HCT116 (cell line): ENCODE data around the gene VPS33B. TPM values are rescaled to one million over a fixed set of nuclear protein-coding genes. Genes with fewer than 3 reads are reported as not detected.

Source experiments
- ATAC-seq: fragments of 200-7000 bp; cut with Tn5 transposase; 2 replicates; pipeline ENCODE4 v1.9.1; 2020; ENCODE audit warnings: mild to moderate bottlenecking, moderate library complexity
- BruUV-seq: library from RNA; stranded (reverse); fragments of 400-500 nt; replicated peaks from 2 replicates; lab custom pipeline; 2021; lab: Mats Ljungman, UMichigan
- CTCF ChIA-PET: fragments of 300-600 bp; sonication (Branson Sonifier 250); formaldehyde crosslinking; loops from one replicate; lab custom pipeline; 2021; ENCODE audit warnings: antibody characterized with exemption; lab: Charles Lee
- POLR2A ChIA-PET: fragments of 300-600, 350-600 bp; sonication (Branson Sonifier 250); formaldehyde crosslinking; loops from one replicate; lab custom pipeline; 2021; ENCODE audit warnings: antibody characterized with exemption; lab: Charles Lee
- RAD21 ChIA-PET, 2 experiments: fragments of 300-600 bp; sonication (Branson Sonifier 250); formaldehyde crosslinking; loops; one replicate each; lab custom pipeline; 2023; ENCODE audit warnings: low total read pairs in 2 of 2; ENCODE audit not compliant: uncharacterized antibody in 2 of 2, unreplicated experiment in 2 of 2, low non-redundant PET in 1 of 2; lab: Charles Lee
- DNase-seq: peaks from one replicate; pipeline ENCODE4 v3.0.0-alpha.2; 2010; ENCODE audit warnings: low read depth, low spot score
- H2AFZ ChIP-seq: fragments of 200-600 bp; shearing (Covaris generic), sonication (generic); 2 replicates; pipeline ENCODE4 v1.6.1; 2017; ENCODE audit warnings: low read depth, mixed run types, mixed read lengths, antibody characterized with exemption, low read length; ENCODE audit not compliant: poor library complexity, severe bottlenecking
- H3K27ac ChIP-seq: 2 replicates; pipeline ENCODE4 v1.5.1; 2012; ENCODE audit warnings: low read depth, low read length
- H3K27me3 ChIP-seq: fragments of 200-600 bp; sonication (generic); 2 replicates; pipeline ENCODE4 v1.6.1; 2016; ENCODE audit warnings: mixed run types, low read length, mixed read lengths; ENCODE audit not compliant: insufficient read depth
- H3K36me3 ChIP-seq, 2 experiments: fragments of 200-500 bp in 1 of 2; fragments of 200-600 bp in 1 of 2; sonication (Bioruptor generic) in 1 of 2; sonication (generic) in 1 of 2; 2 replicates each; pipeline versions ENCODE4 v1.5.1 to v1.6.1; 2014 to 2016; ENCODE audit warnings: low read length in 2 of 2, inconsistent platforms in 1 of 2, mixed read lengths in 1 of 2, mixed run types in 1 of 2; ENCODE audit not compliant: insufficient read depth in 2 of 2, control insufficient read depth in 1 of 2
- H3K4me1 ChIP-seq, 2 experiments: fragments of 200-600 bp in 1 of 2; sonication (generic) in 1 of 2; 2 replicates each; pipeline versions ENCODE4 v1.5.1 to v1.6.1; 2012 to 2017; ENCODE audit warnings: low read length in 2 of 2, inconsistent platforms in 1 of 2, mild to moderate bottlenecking in 1 of 2, mixed read lengths in 1 of 2, mixed run types in 1 of 2, moderate library complexity in 1 of 2; ENCODE audit not compliant: insufficient read depth in 2 of 2, control insufficient read depth in 1 of 2
- H3K4me2 ChIP-seq: fragments of 200-600 bp; sonication (generic); 2 replicates; pipeline ENCODE4 v1.6.1; 2017; ENCODE audit warnings: mixed run types, low read length, mixed read lengths
- H3K4me3 ChIP-seq, 2 experiments: fragments of 200-600 bp in 1 of 2; sonication (generic) in 1 of 2; replicated peaks in 1 of 2; 2 replicates each; pipeline ENCODE4 v1.5.1; 2011 to 2016; ENCODE audit warnings: low read length in 2 of 2, control low read depth in 1 of 2, low read depth in 1 of 2, mild to moderate bottlenecking in 1 of 2, mixed read lengths in 1 of 2, mixed run types in 1 of 2
- H3K79me2 ChIP-seq: fragments of 200-600 bp; sonication (generic); 2 replicates; pipeline ENCODE4 v1.6.1; 2017; ENCODE audit warnings: mild to moderate bottlenecking, mixed run types, low read length, moderate library complexity, mixed read lengths; ENCODE audit not compliant: insufficient read depth
- H3K9ac ChIP-seq: fragments of 200-600 bp; sonication (generic); 2 replicates; pipeline ENCODE4 v1.6.1; 2016; ENCODE audit warnings: low read length, mixed read lengths
- H3K9me2 ChIP-seq: fragments of 200-600 bp; sonication (generic), shearing (Covaris generic); 2 replicates; pipeline ENCODE4 v1.6.1; 2017; ENCODE audit warnings: mixed run types, mild to moderate bottlenecking, moderate library complexity; ENCODE audit not compliant: insufficient read depth
- H3K9me3 ChIP-seq, 2 experiments: fragments of 200-500 bp in 1 of 2; fragments of 200-600 bp in 1 of 2; sonication (Bioruptor generic) in 1 of 2; sonication (generic) in 1 of 2; 2 replicates each; pipeline ENCODE4 v1.6.1; 2014 to 2017; ENCODE audit warnings: low read length in 2 of 2, mixed read lengths in 2 of 2, inconsistent platforms in 1 of 2, low read depth in 1 of 2, mild to moderate bottlenecking in 1 of 2, mixed run types in 1 of 2, moderate library complexity in 1 of 2; ENCODE audit not compliant: control insufficient read depth in 1 of 2, insufficient read depth in 1 of 2
- H4K20me1 ChIP-seq: fragments of 200-600 bp; sonication (generic), shearing (Covaris generic); 2 replicates; pipeline ENCODE4 v1.6.1; 2017; ENCODE audit warnings: mixed run types, mild to moderate bottlenecking, moderate library complexity; ENCODE audit not compliant: insufficient read depth
- ATF3 ChIP-seq: IDR thresholded peaks from 2 replicates; pipeline ENCODE4 v1.6.1; 2012
- CBX3 ChIP-seq: IDR thresholded peaks from 2 replicates; pipeline ENCODE4 v1.6.1; 2012; ENCODE audit warnings: low read depth
- CEBPB ChIP-seq: IDR thresholded peaks from 2 replicates; pipeline ENCODE4 v1.6.1; 2012; ENCODE audit warnings: low read depth
- CTCF ChIP-seq, 3 experiments: fragments of 200-600 bp in 1 of 3; sonication (generic) in 1 of 3; IDR thresholded peaks in 2 of 3; conservative IDR thresholded peaks in 1 of 3; 2 replicates each; pipeline ENCODE4 v1.5.1; 2012 to 2017; ENCODE audit warnings: low read depth in 2 of 3, low read length in 2 of 3, antibody characterized with exemption in 1 of 3, borderline replicate concordance in 1 of 3, control low read depth in 1 of 3, mild to moderate bottlenecking in 1 of 3, mixed read lengths in 1 of 3, mixed run types in 1 of 3, moderate library complexity in 1 of 3; ENCODE audit not compliant: insufficient read depth in 1 of 3
- EGR1 ChIP-seq: IDR thresholded peaks from 2 replicates; pipeline ENCODE4 v1.6.1; 2012; ENCODE audit warnings: low read depth
- ELF1 ChIP-seq: IDR thresholded peaks from 2 replicates; pipeline ENCODE4 v1.6.1; 2012; ENCODE audit warnings: low read depth, borderline replicate concordance
- EZH2 ChIP-seq: fragments of 200-600 bp; sonication (generic); IDR thresholded peaks from 2 replicates; pipeline ENCODE4 v1.6.1; 2017; ENCODE audit warnings: antibody characterized with exemption, mixed run types
- FOSL1 ChIP-seq: IDR thresholded peaks from 2 replicates; pipeline ENCODE4 v1.6.1; 2012; ENCODE audit warnings: low read depth
- JUND ChIP-seq: IDR thresholded peaks from 2 replicates; pipeline ENCODE4 v1.6.1; 2012
- POLR2A ChIP-seq: IDR thresholded peaks from 2 replicates; pipeline ENCODE4 v1.7.0; 2011; ENCODE audit warnings: borderline replicate concordance; ENCODE audit not compliant: insufficient read depth, insufficient read length; ENCODE audit errors: extremely low read depth
- POLR2AphosphoS5 ChIP-seq: IDR thresholded peaks from 2 replicates; pipeline ENCODE4 v1.6.1; 2011; ENCODE audit warnings: mild to moderate bottlenecking, low read depth, low read length, moderate library complexity
- REST ChIP-seq: IDR thresholded peaks from 2 replicates; pipeline ENCODE4 v1.6.1; 2012; ENCODE audit warnings: low read depth
- SIN3A ChIP-seq: IDR thresholded peaks from 2 replicates; pipeline ENCODE4 v1.6.1; 2012; ENCODE audit warnings: low read depth
- SP1 ChIP-seq: IDR thresholded peaks from 2 replicates; pipeline ENCODE4 v1.6.1; 2012; ENCODE audit warnings: low read depth
- SRF ChIP-seq: IDR thresholded peaks from 2 replicates; pipeline ENCODE4 v1.6.1; 2012; ENCODE audit warnings: low read depth
- TCF7L2 ChIP-seq: IDR thresholded peaks from 2 replicates; pipeline ENCODE4 v1.7.0; 2011; ENCODE audit warnings: borderline replicate concordance, inconsistent platforms; ENCODE audit not compliant: insufficient read depth, insufficient read length; ENCODE audit errors: extremely low read depth
- ZFX ChIP-seq: fragments of 450-650 bp; IDR thresholded peaks from 2 replicates; pipeline ENCODE4 v1.6.1; 2017
- ZNF274 ChIP-seq: fragments of 200-500 bp; sonication (Bioruptor generic); IDR thresholded peaks from 2 replicates; pipeline ENCODE4 v1.6.1; 2014; ENCODE audit warnings: mild to moderate bottlenecking, low read depth, low read length, inconsistent platforms
- intact Hi-C: fragments of 100-400 bp; cut with micrococcal nuclease; formaldehyde crosslinking; loops from 2 replicates; pipeline ENCODE4 v1.10.0; 2022
- total RNA-seq: library from RNA; stranded (reverse); gene quantifications from one replicate; pipeline ENCODE4 v1.2.1, GENCODE V29; 2021; ENCODE audit not compliant: unreplicated experiment
- TF ChIP-seq, protein P1 (sequence below): IDR thresholded peaks from 2 replicates; pipeline ENCODE4 v1.6.1; 2011; ENCODE audit warnings: mild to moderate bottlenecking, low read length, moderate library complexity; ENCODE audit not compliant: insufficient replicate concordance; ENCODE audit errors: extremely low read depth

VPS33B gene
- total RNA-seq, 1 experiment from 2014 or later: 23.1 TPM

DNA sequence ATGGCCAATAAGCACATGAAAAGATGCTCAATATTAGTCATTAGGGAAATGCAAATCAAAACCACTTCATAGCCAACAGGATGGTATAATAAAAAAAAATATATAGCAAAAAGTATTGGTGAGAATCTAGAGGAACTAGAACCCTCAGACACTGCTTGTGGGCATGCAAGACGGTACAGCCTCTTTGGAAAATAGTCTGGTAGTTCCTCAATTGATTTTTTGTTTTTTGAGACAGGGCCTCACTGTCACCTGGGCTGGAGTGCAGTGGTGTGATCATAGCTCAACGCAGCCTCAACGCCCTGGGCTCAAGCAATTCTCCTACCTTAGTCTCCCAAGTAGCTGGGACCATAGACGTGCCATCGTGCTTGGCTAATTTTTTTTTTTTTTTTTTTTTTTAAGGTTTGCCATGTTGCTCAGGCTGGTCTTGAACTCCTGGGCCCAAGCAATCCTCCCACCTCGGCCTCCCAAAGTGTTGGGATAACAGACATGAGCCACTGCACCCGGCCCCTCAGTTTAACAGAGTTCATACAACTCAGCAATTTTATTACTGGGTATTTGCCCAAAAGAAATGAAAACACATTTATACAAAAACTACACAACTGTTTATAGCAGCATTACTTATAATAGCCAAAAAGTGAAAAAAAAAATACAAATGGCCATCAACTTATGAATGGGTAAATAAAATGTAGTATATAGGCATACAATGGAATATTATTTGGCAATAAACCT lies 33.2 kb downstream of the VPS33B start:
- H3K4me3 ChIP-seq: no peak overlapping the region
- intact Hi-C loops: no loop called here

More for the DNA sequence above, 33.2 kb downstream of the VPS33B start:
- CTCF ChIA-PET: no interaction called here
- Histone ChIP-seq H3K27me3 (no peaks in the 10 kb centered on the region), H2AFZ (no peak overlapping the region), H3K9ac (no peak overlapping the region), H3K4me1 (peaks cover 7 to 15% of the 10 kb centered on the region in 2 experiments), H3K27ac (no peak overlapping the region), H3K36me3 (peaks cover 0 to 14% of the 10 kb centered on the region in 2 experiments; a peak in 1 of 4 replicates), H3K79me2 (peaks cover 100% of the 10 kb centered on the region), H4K20me1 (no peaks in the 10 kb centered on the region), H3K9me3 (no peaks in the 10 kb centered on the region), H3K9me2 (no peaks in the 10 kb centered on the region), H3K4me2 (no peak overlapping the region)
- no TSS peak for BruUV-seq
- no peak for DNase-seq
- TF ChIP-seq POLR2A (no peak), ELF1 (no peak), CEBPB (no peak), FOSL1 (no peak), EGR1 (no peak), ATF3 (no peak), JUND (no peak), EZH2 (no peak), CTCF (IDR thresholded peaks at IDR 0.05 in 2 of 3, conservative IDR thresholded peaks at IDR 0.05 in 1 of 3; ENCODE audit: borderline replicate concordance in 1 of 3, insufficient read depth in 1 of 3, low read depth in 2 of 3, low read length in 2 of 3) (no peak), CBX3 (no peak), REST (no peak), POLR2AphosphoS5 (no peak), ZNF274 (no peak), SIN3A (no peak), SP1 (no peak), TCF7L2 (no peak), ZFX (no peak), SRF (no peak)
- TF ChIP-seq, protein P1, sequence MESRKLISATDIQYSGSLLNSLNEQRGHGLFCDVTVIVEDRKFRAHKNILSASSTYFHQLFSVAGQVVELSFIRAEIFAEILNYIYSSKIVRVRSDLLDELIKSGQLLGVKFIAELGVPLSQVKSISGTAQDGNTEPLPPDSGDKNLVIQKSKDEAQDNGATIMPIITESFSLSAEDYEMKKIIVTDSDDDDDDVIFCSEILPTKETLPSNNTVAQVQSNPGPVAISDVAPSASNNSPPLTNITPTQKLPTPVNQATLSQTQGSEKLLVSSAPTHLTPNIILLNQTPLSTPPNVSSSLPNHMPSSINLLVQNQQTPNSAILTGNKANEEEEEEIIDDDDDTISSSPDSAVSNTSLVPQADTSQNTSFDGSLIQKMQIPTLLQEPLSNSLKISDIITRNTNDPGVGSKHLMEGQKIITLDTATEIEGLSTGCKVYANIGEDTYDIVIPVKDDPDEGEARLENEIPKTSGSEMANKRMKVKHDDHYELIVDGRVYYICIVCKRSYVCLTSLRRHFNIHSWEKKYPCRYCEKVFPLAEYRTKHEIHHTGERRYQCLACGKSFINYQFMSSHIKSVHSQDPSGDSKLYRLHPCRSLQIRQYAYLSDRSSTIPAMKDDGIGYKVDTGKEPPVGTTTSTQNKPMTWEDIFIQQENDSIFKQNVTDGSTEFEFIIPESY: no peak
- ATAC-seq: no peak
- POLR2A ChIA-PET: no interaction called here
- RAD21 ChIA-PET: no interaction called here
